Activated CD4-positive, alpha-beta T cell treated with anti-CD3 and anti-CD28 coated beads for 36 hours (primary cell): ENCODE results near the gene TSPY2. TPM values are rescaled to one million over a fixed set of nuclear protein-coding genes. Genes with fewer than 3 reads are reported as not detected.
"Not testable (repeated sequence)": the region's sequence is repeated elsewhere in the genome, so short reads cannot be mapped to it uniquely, and the experiment has no call there.

Experiments
- ATAC-seq: fragments of 200-7000 bp; cut with Tn5 transposase; one replicate; pipeline ENCODE4 v1.10.0; 2021; ENCODE audit warnings: mild to moderate bottlenecking, moderate library complexity
- CTCF ChIA-PET: fragments of 350-600 bp; sonication (Branson Sonifier 250); formaldehyde crosslinking; loops from one replicate; lab custom pipeline; 2021; ENCODE audit warnings: antibody characterized with exemption; lab: Charles Lee
- POLR2A ChIA-PET: fragments of 350-600 bp; sonication (Branson Sonifier 250); formaldehyde crosslinking; loops from one replicate; lab custom pipeline; 2021; ENCODE audit warnings: antibody characterized with exemption, inconsistent platforms; lab: Charles Lee
- DNase-seq: peaks from one replicate; pipeline ENCODE4 v3.0.0-alpha.2; 2020
- H3K27ac Mint-ChIP-seq: one replicate; pipeline ENCODE4 v1.8.0; 2021; ENCODE audit warnings: mixed read lengths
- H3K27me3 Mint-ChIP-seq: one replicate; pipeline ENCODE4 v1.8.0; 2021; ENCODE audit warnings: mixed read lengths
- H3K36me3 Mint-ChIP-seq: one replicate; pipeline ENCODE4 v1.8.0; 2021; ENCODE audit warnings: low read depth, mixed read lengths
- H3K4me1 Mint-ChIP-seq: one replicate; pipeline ENCODE4 v1.8.0; 2021; ENCODE audit warnings: mixed read lengths
- H3K4me3 Mint-ChIP-seq: one replicate; pipeline ENCODE4 v1.8.0; 2021; ENCODE audit warnings: mild to moderate bottlenecking, moderate library complexity, mixed read lengths
- H3K9me3 Mint-ChIP-seq: one replicate; pipeline ENCODE4 v1.8.0; 2021; ENCODE audit warnings: low read depth, mixed read lengths
- intact Hi-C, 2 experiments: fragments of 100-400 bp; cut with DNase I in 1 of 2; cut with micrococcal nuclease in 1 of 2; formaldehyde crosslinking; loops; one replicate each; pipeline versions ENCODE4 v1.14.2 to v1.15.1; 2022 to 2024; cut with DNase I, micrococcal nuclease
- total RNA-seq, 2 experiments: library from RNA; stranded (reverse); gene quantifications; one replicate each; pipeline ENCODE4 v1.2.3, GENCODE V29; 2021

Gene TSPY2, protein sequence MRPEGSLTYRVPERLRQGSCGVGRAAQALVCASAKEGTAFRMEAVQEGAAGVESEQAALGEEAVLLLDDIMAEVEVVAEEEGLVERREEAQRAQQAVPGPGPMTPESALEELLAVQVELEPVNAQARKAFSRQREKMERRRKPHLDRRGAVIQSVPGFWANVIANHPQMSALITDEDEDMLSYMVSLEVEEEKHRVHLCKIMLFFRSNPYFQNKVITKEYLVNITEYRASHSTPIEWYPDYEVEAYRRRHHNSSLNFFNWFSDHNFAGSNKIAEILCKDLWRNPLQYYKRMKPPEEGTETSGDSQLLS
- total RNA-seq = not detected

DNA sequence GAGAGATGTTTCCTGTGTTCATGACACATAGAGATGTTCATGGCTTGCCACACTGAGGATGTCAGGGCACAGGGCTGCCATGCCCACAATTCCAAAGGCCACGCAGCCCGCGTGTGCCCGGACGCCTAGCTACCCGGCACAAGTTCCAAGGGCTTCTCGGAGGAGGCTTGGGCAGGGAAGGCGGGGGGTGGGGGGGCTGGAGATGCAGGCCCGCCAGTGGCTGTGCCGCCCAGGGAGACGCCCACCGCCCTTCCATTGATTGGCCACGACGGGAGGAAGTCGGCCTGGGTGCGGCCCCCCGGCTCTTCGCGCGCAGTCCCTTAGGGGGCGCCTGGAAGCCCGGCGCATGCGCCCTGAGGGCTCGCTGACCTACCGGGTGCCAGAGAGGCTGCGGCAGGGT is at the start of gene TSPY2:
TSS of gene TSPY2 (plus strand) at position 301 of the 400 bp plus-strand sequence. CDS start at position 347, 46 bp downstream.
- H3K9me3 Mint-ChIP-seq, H3K27me3 Mint-ChIP-seq, H3K36me3 Mint-ChIP-seq, CTCF ChIA-PET, intact Hi-C loops, H3K4me3 Mint-ChIP-seq, POLR2A ChIA-PET, H3K27ac Mint-ChIP-seq, H3K4me1 Mint-ChIP-seq, DNase-seq, ATAC-seq: not testable (repeated sequence)

DNA sequence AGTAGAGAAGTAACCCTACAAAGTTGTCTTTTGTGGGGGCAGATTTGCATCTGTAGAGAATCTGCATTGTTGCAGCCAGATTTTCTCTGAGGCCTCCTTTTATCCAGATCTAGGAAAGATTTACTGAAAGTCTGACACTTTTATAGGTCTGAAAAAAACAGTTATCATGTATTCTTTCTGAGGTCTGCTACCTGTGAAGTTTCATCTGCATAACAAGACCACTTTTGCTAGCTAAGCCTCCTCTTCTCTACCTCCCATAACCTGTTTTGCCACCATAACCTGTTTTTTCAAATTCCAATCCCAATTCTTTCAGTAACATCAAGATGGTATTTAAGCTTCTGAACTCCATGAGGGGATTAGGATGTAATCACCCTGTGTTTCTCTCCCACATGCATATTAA is 36.5 kb upstream of the TSPY2 start:
- intact Hi-C loops, H3K27ac Mint-ChIP-seq, ATAC-seq, H3K4me3 Mint-ChIP-seq, POLR2A ChIA-PET, H3K27me3 Mint-ChIP-seq, H3K9me3 Mint-ChIP-seq, DNase-seq, H3K4me1 Mint-ChIP-seq, H3K36me3 Mint-ChIP-seq, CTCF ChIA-PET: not testable (repeated sequence)

DNA sequence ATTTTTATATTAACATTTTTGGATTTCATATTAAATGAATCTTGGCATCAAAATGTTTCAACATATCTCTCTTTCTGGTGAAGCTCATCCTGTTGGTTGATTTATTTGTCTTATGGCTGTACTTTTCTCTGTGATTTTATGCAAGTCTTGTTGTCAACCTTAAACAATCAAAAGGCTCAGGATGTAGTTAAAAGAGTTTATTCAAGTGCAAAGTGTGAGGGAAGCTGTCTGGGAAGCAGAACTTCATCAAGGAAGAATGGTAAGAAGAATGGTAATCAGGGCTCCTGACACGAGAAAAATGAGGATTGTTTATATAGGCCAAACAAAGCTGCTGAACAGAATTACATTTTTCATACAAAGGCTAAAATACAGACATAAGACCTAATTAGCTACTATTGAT is 29.0 kb upstream of the TSPY2 start:
- H3K27me3 Mint-ChIP-seq, DNase-seq, ATAC-seq, H3K9me3 Mint-ChIP-seq, H3K27ac Mint-ChIP-seq, intact Hi-C loops, H3K36me3 Mint-ChIP-seq, H3K4me1 Mint-ChIP-seq, H3K4me3 Mint-ChIP-seq, POLR2A ChIA-PET, CTCF ChIA-PET: not testable (repeated sequence)

DNA sequence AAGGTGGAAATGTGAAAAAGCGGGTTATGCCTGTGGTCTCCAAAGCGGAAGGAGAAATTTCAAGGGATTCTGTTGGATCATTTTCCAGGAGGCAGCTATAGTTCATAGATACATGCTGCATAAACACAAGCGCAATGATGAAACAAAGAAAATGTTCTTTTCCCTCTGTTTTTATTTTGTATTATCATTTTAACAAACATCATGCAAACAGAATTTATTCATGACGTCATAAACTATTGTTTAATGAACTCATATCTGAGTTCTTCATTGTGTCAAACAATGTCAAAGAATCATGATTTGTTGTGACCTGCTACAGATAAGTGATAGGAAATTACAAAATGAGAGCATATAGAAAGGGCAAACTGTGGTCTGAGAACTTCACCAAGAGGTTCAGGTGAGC is 23.8 kb downstream of the TSPY2 start:
- POLR2A ChIA-PET, H3K4me3 Mint-ChIP-seq, H3K9me3 Mint-ChIP-seq, H3K36me3 Mint-ChIP-seq, intact Hi-C loops, DNase-seq, H3K27ac Mint-ChIP-seq, CTCF ChIA-PET, H3K27me3 Mint-ChIP-seq, H3K4me1 Mint-ChIP-seq, ATAC-seq: not testable (repeated sequence)
